GM19395 (cell line): ENCODE results near the gene SLC39A11.

ENCODE experiments used
- ATAC-seq: cut with Tn5 transposase; IDR thresholded peaks from one replicate; pipeline ENCODE4 v1.9.1; 2021; ENCODE audit warnings: mild to moderate bottlenecking, moderate library complexity; ENCODE audit not compliant: unreplicated experiment

SLC39A11 gene

DNA sequence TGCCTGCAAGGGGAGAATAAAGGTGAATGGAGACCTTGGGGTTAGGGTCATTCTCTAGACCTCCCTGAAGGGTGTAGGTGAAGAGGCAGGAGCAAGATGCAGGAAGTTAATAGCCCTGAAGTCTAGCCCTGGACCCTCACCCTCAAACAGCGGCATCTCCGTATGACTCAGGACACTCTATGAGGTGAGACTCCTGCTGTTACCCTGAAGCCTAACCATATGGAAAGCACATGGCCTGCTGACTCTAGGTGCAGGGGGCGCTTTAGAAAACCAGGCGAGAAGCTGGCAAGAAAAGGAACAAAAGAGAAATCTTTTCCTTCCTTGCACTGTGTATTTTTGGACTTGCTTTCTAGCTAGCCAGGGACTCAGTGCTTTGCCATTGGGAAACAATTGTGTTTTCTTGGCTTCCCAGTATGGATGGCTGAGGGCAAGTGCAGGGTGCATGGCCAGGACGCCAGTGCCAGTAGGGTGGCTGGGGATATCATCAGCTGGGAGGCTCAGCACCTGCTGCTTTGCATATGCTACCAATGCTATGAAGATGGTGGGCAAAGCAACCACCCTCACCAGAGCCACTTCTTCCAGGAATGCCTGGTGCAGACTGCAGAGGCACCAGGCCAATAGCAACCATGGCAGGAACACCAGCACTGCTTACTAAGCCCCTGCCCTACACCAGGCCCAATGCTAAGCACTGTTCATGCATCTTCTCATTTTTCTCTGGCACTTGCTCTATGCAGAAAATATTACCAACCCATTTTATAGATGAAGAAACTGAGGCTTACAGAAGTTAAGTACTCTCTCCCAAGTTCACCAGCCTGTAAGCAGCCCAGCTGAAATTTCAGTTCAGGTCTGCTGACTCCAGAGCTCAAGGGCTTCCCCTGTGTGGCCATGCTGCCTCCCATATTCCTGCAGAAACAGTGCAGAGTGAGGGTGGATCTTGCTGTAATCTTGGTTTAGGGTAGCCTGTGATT, 425.1 kb downstream of the SLC39A11 start:
- no peak for ATAC-seq

DNA sequence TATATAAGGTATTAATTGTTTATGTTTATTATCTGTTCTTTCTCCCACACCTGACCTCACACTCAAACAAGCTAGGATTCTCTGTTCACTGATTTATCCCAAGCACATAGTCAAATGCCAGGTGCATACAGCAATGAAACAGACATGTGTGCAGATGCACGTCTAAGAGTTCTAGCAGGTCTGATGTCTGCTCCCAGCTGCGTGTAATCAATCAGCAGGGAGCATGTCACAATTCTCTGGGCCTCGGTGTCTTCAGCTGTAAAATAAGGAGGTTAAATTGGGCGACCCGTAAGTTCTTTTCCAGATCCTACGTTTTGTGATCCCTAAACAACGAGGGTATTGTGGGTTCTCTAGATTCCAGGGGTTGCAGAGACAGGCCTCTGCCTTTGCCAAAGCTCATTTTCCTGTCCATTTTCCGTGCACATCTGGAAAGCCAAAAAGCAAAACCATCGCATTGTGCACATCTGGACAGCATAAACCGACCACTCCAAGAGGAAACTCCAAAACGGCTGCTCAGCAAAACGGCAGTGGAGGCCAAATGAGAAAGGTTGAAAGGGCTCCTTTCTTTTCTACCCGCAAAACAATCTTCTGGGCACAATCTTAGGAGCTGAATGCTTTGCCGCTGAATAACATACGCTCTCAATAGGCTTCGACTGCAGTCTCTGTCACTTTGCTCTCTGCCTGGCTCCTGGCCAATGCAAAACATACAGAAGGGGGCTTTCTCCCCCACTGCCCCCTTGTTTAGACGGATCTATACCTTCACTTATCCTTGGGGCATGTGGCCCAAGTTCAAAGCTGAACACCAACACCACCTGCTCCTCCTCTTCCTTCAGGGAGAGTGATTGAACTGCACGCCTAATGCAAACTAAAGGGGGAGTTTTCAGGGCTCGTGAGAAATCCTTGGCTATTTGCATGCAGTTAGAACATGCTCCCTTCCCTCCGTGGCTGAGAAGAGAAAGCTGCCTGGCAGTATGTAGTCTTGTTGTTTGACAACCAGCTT, 426.3 kb downstream of the SLC39A11 start:
- no peak for ATAC-seq

DNA sequence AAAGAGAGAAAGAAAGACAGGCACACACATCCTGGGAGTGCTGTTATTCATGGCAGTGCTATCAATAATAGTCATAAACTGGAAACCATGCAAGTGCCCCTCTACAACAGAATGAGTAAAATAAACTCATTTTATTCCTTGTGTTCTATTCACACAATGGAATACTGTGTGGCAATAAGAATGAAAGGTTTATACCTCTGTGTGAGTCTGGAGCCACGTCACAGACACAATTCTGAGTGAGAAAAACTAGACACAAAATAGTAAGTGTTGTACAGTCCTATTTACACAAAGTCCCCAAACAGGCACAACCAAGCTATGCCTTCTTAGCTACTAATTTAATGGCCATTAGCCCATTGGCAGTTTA, 429.7 kb downstream of the SLC39A11 start:
- ATAC-seq: no peak

DNA sequence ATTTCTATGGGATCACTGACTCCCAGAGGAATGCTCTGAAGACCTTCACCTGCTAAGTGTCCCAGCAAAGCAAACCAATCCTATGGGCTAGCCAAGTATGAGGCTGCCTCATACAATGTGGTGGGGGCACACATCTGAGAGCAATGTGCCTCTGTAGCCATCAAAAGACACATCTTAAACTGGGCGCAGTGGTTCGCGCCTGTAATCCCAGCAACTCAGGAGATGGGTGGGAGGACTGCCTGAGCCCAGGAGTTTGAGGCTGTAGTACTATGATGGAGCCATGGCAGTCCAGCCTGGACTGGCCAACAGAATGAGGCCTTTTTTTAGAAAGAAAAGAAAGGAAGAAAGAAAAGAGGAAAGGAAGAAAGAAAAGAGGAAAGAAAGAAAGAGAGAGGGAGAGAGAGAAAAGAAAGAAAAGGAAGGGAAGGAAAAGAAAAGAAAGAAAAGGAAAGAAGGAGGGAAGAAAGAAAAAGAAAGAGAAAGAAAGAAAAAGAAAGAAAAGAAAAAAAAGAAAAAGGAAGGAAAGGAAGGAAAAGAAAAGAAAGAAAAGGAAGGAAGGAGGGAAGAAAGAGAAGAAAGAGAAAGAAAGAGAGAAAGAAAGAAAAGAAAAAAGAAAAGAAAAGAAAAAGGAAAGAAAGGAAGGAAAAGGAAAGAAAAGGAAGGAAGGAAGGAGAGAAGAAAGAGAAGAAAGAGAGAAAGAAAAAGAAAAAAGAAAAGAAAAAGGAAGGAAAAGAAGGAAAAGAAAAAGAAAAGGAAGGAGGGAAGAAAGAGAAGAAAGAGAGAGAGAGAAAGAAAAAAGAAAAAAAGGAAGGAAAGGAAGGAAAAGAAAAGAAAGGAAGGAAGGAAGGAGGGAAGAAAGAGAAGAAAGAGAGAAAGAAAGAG, 430.3 kb downstream of the SLC39A11 start:
- no peak for ATAC-seq

DNA sequence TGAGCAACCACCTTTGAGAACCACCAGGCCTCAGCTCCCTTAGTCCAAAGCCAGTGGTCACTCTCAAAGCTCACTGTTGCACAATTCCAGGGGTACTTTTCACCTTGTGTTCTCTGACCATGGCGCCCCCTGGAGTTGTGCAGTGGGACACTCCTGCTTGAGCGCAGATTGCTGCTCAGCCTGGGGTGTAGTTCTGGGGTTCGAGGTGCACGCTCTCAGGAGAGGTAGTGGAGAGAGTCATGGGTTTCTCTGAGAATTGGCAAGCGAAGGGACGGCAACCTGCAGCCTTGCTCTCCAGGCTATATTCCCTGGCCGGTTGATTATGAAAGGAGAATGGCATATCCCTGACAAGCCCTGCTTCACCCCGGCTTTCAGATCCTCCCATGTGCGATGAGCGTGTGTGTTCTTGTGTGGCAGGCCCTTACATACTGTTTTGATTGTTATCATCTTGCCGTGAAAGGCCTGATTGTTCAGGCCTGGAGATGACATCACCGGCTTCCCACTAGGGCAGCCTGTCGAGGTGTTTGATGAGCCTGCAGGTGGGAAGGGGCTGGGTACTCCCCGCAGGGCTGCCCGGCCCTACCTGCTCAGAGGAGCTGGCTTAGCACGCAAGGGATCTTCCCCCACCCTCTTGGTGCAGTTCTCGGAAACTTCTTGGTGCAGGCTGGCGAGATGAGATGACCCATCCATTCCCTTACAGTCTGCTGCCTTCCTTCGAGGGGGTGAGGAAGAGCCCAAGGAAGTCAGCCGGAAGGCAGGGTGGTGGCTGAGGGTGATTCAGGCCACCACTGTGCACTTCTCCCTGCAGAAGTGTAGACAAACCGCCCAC, 431.2 kb downstream of the SLC39A11 start:
- no peak for ATAC-seq

DNA sequence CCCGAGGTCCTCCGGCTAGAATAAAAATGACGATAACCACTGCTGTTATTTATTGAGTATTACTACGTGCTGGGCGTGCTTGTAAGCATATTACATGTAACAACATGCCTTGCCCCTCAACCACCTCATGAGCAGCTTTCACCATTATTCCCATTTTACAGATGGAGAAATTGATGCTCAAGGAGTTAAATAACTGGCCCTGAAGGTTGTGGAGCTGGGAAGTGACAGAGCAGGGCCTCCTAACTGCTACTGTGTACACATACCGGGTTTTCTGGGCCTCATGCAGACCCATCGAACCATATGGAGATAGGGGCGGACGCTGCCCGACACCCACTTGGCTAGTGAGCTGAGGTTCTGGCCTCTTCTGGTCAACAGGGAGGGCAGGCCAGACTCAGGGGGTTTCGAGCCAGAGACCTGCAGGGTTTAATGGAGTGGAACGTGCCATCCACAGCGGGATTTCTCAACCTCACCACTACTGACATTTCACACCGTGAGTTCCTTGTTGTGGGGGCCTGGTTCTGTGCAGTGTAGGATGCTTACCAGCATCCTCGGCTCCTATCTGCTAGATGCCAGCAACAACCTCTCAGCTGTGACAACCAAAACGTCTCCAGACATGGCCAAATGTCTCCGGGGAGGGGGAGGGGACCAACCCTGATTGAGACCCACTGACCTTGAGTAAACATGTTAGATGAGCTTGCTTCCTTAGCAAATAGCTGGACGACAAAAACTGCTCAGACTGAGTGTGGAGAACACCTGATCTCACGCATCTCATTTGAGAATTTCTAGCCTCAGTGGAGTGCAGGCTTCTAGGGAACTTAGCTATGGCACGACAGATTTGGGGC, 432.0 kb downstream of the SLC39A11 start:
- no peak for ATAC-seq

DNA sequence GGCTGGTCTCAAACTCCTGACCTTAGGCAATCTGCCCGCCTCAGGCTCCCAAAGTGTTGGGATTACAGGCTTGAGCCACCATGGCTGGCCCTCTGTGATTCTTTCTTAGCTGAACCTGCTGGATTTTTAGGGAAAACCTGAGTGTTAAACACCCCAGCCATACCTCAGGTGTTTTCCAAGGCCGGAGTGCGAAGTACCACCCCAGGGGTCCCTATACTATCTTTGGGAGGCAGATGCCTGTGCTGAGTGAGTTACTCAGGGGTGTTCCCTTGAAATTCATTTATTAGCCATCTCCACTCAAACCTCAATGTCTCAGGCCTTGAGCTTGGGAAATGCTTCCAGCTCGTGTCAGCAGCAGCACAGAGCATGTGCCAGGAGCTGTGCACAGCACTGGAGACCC, 432.7 kb downstream of the SLC39A11 start:
- no peak for ATAC-seq

DNA sequence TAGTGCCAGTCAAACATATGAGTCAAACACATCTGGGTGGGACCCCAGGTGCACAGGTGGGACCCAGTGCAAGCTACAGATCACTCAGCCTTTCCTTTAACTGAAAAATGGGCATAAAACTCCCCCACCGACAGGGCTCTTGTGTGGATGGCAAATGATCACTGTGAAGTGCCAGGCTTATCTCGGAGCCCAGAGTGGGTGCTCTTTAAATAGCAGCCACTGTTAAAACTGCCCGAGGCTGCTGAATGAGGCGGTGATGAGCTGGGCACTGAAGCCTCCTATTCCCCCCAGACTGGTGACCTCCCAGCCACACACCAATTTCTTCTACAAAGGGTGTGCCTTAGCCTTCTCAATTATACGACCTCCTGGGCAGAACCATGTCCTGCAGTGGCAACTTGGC, 433.8 kb downstream of the SLC39A11 start:
- ATAC-seq: no peak

DNA sequence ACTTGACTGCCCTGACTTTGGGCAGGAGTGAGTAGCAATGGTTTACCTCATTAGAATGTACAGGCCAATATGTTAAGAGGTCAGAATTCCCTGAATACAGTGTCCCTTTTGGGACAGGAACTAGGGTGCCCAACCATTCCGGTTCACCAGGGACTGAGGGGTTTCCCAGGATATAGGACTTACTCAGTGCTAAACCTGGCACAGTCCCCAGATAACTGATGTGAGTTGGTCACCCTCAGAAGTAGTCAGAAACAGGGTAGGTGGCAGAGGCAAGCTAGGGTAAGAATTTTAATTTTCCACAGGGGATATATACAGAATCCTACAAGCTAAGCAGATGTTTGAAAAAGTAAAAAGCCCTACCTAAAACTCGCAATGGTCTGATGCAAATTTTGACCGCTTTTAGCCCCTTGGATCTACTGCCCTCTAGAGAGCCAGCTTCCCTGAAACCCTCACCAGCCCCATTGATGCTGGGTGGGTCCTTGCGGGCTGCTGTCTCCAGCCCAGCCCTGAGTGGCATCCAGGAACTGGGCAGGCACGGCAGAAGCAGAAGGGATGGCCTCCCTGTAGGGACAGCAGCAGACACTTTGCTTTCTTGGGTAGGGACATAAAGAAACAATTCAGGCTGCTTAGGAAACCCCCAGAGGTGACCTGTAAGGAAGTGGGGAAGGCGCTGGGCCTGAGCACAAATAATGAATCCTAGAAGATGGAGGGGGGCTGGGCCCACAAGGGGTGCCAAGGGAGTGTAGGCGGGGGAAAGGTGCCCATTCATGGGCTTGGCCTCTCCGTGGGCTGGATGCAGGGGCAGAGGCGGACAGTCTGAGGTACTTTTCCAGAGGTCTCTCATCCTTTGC, 434.8 kb downstream of the SLC39A11 start:
- no peak for ATAC-seq

DNA sequence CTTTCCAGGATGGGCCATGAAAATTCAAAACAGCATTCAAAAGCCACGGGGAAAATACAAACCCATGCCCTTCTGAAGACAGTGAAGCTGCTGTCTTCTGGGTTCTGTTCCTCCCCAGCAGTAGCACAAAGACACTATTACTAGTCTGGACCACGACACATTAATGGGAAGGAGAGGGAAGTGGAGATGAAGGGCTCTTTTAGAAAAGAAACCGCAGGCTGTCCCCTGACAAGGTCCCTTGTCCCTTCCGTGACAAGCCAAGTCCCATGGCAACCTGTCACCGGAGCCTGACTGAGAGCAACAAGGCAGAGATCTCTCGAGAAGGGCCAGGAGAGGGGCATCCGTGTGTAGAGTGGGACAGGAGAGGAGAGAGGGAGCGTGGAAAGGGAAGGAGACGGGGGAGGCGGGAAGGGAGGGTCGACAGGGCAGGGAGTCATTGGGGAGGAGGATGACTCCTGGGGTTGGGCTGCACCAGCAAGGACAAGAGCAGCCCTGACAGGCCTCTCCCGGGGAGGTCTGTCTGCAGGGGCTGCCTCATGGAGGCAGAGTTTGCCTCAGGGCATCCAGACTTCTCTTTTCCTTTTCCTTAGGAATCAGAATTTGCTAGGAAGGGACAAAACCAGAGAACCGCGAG, 436.2 kb downstream of the SLC39A11 start:
- no peak for ATAC-seq

DNA sequence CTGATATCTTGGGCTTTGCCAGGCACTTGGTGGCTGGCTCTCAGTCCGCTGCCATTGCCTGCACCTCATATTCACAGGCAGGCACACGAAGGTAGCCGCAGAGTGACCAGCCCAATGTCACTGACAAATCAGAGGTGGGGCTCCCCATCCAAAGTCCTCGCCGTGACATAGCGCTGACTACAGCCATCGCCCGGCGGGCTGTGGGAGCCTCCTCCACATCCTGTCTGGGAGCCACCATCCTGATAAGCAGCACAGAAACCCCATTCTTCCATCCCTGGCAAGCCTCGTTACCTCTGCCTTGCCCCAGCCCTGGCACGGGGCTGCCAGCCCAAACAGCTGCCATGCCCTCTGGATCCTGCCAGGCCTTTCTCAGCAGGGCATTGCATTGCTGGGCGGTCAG, 437.8 kb downstream of the SLC39A11 start:
- no peak for ATAC-seq

DNA sequence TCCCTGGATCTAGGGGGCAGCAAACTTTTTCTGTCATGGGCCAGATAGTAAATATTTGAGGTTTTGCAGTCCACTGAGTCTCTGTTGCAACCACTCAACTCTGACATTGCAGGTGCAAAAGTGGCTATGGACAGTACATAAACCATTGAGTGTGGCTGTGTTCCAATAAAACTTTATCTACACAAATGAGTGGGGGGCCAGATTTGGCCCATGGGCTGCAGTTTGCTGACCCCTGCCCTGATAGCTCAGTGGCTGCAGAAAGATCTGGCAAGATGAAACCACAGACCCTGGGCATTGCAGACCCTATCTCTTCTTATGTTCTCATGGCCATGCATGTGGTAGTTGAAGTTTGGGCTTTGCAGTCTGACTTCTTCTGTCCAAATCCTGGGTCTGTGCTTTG, 440.5 kb downstream of the SLC39A11 start:
- no peak for ATAC-seq

DNA sequence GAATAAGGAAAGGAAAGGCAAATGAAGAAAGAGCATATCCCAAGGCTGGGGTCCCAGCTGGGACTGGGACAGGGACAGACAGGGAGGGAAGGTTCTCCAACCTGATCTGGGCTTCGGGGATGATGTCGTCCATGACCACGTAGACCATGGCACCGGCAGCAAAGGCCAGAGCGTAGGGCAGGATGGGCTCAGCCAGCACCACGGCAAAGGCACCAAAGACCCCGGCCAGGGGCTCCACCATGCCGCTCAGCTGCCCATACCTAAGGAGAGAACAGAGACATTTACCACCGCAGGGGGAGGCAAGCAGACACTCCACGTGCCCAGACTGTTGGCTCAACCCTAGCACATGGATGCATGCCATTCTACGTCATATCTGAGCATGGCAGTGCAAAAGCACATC, 443.8 kb downstream of the SLC39A11 start:
- no peak for ATAC-seq

DNA sequence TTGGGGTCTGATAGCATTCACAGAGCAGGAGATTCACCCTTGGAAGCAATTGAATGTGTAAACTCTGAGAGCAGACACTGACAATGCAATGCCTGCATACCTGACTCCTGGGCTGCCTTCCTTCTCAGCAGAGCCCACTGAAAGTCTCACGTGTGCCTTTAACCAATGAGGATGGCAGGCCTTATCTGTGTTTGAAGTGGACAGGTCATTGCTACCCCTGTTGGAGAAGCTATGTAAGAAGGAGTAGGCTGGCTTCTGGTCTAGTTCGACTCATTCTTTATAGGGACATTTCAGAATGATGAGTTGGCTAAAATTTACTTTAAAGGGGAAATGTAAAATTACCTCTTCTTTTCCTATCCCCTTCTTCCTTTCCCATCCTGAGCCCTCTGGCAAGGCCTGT, 446.3 kb downstream of the SLC39A11 start:
- ATAC-seq: no peak

DNA sequence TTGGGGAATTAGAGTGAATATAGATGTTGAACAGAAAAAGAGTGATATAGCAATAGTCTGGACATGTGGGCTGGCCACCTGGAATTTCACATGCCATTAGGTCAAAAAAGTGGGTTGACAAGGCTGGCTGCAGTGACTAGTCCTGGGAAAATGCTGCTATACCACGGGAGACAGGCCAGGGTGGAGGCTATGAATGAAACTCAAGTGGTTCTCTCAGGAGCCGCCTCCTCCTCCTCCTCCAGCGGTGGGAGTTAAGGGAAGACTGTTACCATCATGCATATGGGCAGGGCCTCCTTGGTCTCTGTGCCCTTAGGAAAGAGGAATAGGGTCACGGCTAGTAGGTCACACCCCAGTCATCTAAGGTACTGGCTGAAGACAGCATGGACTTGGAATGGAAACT, 448.0 kb downstream of the SLC39A11 start:
- ATAC-seq: no peak

DNA sequence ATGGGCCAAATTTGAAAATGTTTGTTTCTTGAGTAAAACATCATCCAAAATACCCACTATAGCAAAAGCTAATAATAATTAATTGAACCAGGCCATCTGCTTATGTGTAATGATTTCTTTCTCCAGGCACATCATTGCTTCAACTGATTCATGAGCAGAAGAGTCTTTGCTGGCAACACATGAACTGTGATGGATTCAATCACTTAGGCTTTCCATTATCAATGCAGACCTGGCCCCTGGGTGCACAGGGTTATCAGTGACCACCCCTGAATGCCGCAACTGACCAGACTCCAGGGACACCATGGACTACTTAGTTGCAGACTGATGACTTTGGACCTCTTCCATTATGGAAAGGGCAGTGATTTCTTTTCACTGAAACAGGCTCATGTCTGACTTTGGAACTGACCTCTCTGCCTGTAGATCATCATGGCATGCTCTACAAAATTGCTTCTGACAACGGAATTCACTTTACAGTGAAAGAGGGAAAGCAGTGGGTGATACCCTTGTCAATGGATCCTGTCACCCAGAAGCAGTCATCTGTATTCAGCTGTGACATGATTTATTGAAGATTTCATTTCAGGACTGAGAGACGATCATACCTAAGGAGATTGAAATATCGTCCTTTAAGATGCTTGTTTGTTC, 448.8 kb downstream of the SLC39A11 start:
- ATAC-seq: no peak

DNA sequence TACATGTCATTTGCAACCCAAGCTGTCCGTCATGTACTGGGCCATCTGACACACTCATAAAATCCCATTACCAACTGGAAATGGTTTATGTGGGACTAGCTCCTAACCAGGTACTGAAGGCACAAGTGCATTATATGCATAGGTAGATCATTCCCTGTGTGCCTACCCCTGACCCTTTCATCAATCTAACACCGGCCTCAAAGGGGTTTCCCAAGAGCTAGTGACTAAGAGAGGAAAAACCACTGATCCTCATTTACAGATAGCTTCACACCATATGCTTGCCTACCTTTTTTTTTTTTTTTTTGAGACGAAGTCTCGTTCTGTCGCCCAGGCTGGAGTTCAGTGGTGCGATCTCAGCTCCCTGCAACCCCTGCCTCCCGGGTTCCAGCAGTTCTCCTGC, 449.8 kb downstream of the SLC39A11 start:
- no peak for ATAC-seq
